H1 (cell line): Measurements from ENCODE around the gene SERPINA10.

Experiments used
- CBX5 ChIP-seq: fragments of 300-800, 300-1000 bp; sonication (generic); IDR thresholded peaks from 2 replicates; pipeline ENCODE4 v1.7.1; 2016; ENCODE audit warnings: antibody characterized with exemption, low read length, low read depth
- JUN ChIP-seq: IDR thresholded peaks from 2 replicates; pipeline ENCODE4 v1.6.1; 2011; ENCODE audit warnings: low read depth, mild to moderate bottlenecking, improper control_type of control experiment, low read length
- POLR2A ChIP-seq, 2 experiments: IDR thresholded peaks; 1 replicate in 1 of 2; 2 replicates in 1 of 2; pipeline ENCODE4 v1.6.1; 2011; ENCODE audit warnings: low read depth in 2 of 2, low read length in 2 of 2, mild to moderate bottlenecking in 2 of 2; ENCODE audit errors: control extremely low read depth in 1 of 2
- POLR2AphosphoS5 ChIP-seq: IDR thresholded peaks from 2 replicates; pipeline ENCODE4 v1.6.1; 2011; ENCODE audit warnings: low read depth, low read length
- SUZ12 ChIP-seq: fragments of 200-600 bp; sonication (generic); IDR thresholded peaks from 2 replicates; pipeline ENCODE4 v1.6.1; 2012; ENCODE audit warnings: mild to moderate bottlenecking, inconsistent platforms, low read length, moderate library complexity, mixed read lengths
- YY1 ChIP-seq: IDR thresholded peaks from 2 replicates; pipeline ENCODE4 v1.6.1; 2011; ENCODE audit warnings: low read depth, mild to moderate bottlenecking, low read length
- TF ChIP-seq, protein P1 (sequence below), 3 experiments: IDR thresholded peaks; 1 replicate in 2 of 3; 2 replicates in 1 of 3; pipeline versions ENCODE4 v1.5.1 to v1.6.1; 2011; ENCODE audit warnings: low read length in 3 of 3, mild to moderate bottlenecking in 3 of 3, inconsistent platforms in 2 of 3, low read depth in 1 of 3, moderate library complexity in 1 of 3; ENCODE audit not compliant: insufficient read depth in 1 of 3; ENCODE audit errors: control extremely low read depth in 1 of 3
- TF ChIP-seq, protein P2 (sequence below): IDR thresholded peaks from 2 replicates; pipeline ENCODE4 v1.6.1; 2012; ENCODE audit warnings: inconsistent platforms

DNA sequence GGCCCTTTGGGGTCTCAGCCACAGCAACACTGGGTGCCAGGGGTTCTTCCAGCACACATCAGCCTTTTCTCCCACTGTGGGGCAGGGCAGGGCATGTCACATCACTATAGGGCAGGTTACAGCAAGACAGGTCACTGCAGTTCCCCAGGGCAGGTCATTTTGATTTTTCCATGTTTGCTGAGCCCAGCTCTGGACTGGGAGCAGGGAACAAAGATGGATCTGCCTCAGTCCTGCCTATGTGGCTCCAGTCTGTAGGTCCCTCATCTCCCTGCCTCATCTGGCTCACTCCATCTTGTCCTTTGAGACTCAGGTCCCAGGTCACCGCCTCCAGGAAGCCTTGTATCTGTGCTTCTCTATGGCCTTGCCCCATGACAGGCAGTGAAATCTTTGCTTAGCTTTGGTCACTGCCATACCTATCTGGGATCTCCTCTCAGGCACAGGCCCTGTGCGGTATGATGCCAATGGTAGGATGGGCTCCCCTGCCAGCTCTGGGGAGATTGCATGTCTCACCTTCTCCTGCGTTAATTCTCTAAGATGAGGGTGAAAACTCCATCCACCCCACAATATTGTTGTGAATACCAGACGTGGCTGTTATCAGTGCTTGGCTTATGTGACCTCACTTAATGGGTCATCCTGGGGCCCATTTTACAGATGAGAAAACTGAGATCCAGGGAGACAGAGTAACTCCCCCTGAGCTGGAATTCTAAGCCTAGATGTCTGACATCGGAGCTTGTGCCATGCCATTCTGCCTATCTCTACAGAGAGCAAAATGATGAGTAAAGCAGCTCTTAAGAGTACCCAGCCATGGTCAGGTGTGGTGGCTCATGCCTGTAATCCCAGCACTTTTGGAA is 28.6 kb upstream of the SERPINA10 start:
- TF ChIP-seq POLR2A (IDR thresholded peaks at IDR 0.05; ENCODE audit: control extremely low read depth in 1 of 2, low read depth in 2 of 2, low read length in 2 of 2) (no peak), JUN (no peak), CBX5 (no peak), POLR2AphosphoS5 (no peak), YY1 (no peak), SUZ12 (no peak)
- TF ChIP-seq, protein P1, sequence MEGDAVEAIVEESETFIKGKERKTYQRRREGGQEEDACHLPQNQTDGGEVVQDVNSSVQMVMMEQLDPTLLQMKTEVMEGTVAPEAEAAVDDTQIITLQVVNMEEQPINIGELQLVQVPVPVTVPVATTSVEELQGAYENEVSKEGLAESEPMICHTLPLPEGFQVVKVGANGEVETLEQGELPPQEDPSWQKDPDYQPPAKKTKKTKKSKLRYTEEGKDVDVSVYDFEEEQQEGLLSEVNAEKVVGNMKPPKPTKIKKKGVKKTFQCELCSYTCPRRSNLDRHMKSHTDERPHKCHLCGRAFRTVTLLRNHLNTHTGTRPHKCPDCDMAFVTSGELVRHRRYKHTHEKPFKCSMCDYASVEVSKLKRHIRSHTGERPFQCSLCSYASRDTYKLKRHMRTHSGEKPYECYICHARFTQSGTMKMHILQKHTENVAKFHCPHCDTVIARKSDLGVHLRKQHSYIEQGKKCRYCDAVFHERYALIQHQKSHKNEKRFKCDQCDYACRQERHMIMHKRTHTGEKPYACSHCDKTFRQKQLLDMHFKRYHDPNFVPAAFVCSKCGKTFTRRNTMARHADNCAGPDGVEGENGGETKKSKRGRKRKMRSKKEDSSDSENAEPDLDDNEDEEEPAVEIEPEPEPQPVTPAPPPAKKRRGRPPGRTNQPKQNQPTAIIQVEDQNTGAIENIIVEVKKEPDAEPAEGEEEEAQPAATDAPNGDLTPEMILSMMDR (IDR thresholded peaks at IDR 0.05; ENCODE audit: control extremely low read depth in 1 of 3, insufficient read depth in 1 of 3, low read depth in 1 of 3, low read length in 3 of 3), result no peak
- TF ChIP-seq, protein P2, sequence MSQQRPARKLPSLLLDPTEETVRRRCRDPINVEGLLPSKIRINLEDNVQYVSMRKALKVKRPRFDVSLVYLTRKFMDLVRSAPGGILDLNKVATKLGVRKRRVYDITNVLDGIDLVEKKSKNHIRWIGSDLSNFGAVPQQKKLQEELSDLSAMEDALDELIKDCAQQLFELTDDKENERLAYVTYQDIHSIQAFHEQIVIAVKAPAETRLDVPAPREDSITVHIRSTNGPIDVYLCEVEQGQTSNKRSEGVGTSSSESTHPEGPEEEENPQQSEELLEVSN, result no peak
